Breast epithelium (tissue), 4 donors: Measurements from ENCODE around the gene CCDC24. TPM values are rescaled to one million over a fixed set of nuclear protein-coding genes. Genes with fewer than 3 reads are reported as not detected.

Source experiments
- DNase-seq, 2 donors: peaks; one replicate each; pipeline ENCODE4 v3.0.0-alpha.2; 2019; ENCODE audit warnings: low spot score in 2 of 2
- H3K27ac ChIP-seq, 2 donors: fragments of 200-600 bp; sonication (generic) in 1 of 2; one replicate each; pipeline ENCODE4 v1.5.1; 2016 to 2019; ENCODE audit warnings: mild to moderate bottlenecking in 1 of 2
- H3K27me3 ChIP-seq, 2 donors: fragments of 200-600 bp; sonication (generic) in 1 of 2; one replicate each; pipeline versions ENCODE4 v1.5.1 to v1.6.0; 2017 to 2019; ENCODE audit warnings: control low read depth in 1 of 2, mild to moderate bottlenecking in 1 of 2
- H3K36me3 ChIP-seq: fragments of 200-600 bp; one replicate; pipeline ENCODE4 v1.5.1; 2019
- H3K4me1 ChIP-seq, 2 donors: fragments of 200-600 bp; sonication (generic); one replicate each; pipeline ENCODE4 v1.5.1; 2016 to 2019; ENCODE audit warnings: control low read depth in 1 of 2
- H3K4me3 ChIP-seq, 3 donors: fragments of 200-600 bp; sonication (generic); 1 replicate in 2 of 3; 2 replicates in 1 of 3; pipeline ENCODE4 v1.5.1; 2016 to 2019; ENCODE audit warnings: mild to moderate bottlenecking in 3 of 3, moderate library complexity in 2 of 3
- H3K9me3 ChIP-seq, 2 donors: fragments of 200-600 bp; sonication (generic) in 1 of 2; one replicate each; pipeline ENCODE4 v1.5.1; 2016 to 2019; ENCODE audit warnings: control low read depth in 1 of 2
- POLR2A ChIP-seq: fragments of 450-650 bp; IDR thresholded peaks from one replicate; pipeline ENCODE4 v1.6.1; 2016; ENCODE audit warnings: antibody characterized with exemption, mild to moderate bottlenecking, moderate library complexity
- POLR2AphosphoS5 ChIP-seq, 3 donors: sonication (generic); formaldehyde crosslinking; IDR thresholded peaks; one replicate each; pipeline ENCODE4 v1.6.1; 2017; ENCODE audit warnings: antibody characterized with exemption in 3 of 3
- intact Hi-C: fragments of 100-400 bp; cut with DNase I; formaldehyde crosslinking; loops from one replicate; pipeline ENCODE4 v1.15.1; 2023; ENCODE audit warnings: low total_unique reads
- total RNA-seq, 3 donors: library from RNA; depleted of rRNA; stranded (reverse); fragments of >200 nt; gene quantifications; one replicate each; pipeline ENCODE4 v1.1.0, GENCODE V29; 2016
- TF ChIP-seq, protein P1 (sequence below), 3 donors: fragments of 450-650 bp; IDR thresholded peaks; one replicate each; pipeline ENCODE4 v1.5.1; 2016 to 2017; ENCODE audit warnings: antibody characterized with exemption in 3 of 3, mild to moderate bottlenecking in 3 of 3, moderate library complexity in 3 of 3

Gene CCDC24
- 10 to 100 TPM in 2 of 3 donors, 1 to 10 TPM in 1; 5.4 to 12.5 (median 12.3) TPM for total RNA-seq

DNA sequence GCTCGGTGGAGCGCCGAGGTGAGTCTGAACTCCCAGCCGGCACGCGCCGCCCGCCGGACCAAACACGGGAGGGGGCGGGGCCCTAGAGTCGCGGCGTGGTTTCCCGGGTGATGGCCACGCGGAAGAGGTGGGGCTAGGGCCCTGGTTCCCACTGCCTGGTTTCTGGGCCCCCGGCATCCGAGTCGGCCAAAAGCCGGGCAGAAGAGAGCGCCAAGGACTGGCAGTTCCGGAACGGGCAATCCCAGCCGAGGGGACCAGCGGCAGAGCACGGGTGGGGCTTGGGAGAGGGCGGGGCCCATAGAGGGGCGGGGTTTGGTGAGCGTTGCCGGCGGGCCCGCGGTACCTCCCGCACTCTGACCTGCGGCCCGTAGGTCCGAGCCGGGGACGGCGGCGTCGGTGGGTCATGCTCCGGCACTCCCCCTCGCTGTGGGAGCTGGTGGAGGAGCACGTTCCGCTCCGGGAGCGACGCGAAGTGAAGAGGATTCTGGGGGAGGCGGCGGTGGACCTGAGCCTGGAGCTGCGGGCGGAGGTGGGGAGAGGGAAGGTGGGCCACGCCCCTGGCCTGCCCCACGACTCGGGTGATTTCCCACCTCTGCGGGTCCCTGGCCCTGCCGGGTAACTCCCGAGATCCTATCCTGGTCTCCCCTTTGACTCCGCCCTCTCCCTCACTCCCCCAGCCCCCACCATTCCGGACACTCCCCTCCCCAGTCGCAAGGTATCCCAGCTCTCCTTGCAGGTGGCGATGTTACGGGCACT, at the start of gene CCDC24:
Gene CCDC24, plus strand, starts transcription at position 124 of the 756 bp plus-strand sequence. Its CDS starts 280 bp downstream, at position 404.
- peak in 1 of 3 donors; percentile 59 for TF ChIP-seq POLR2AphosphoS5 (IDR thresholded peaks at IDR 0.05)
- TF ChIP-seq, protein P1, sequence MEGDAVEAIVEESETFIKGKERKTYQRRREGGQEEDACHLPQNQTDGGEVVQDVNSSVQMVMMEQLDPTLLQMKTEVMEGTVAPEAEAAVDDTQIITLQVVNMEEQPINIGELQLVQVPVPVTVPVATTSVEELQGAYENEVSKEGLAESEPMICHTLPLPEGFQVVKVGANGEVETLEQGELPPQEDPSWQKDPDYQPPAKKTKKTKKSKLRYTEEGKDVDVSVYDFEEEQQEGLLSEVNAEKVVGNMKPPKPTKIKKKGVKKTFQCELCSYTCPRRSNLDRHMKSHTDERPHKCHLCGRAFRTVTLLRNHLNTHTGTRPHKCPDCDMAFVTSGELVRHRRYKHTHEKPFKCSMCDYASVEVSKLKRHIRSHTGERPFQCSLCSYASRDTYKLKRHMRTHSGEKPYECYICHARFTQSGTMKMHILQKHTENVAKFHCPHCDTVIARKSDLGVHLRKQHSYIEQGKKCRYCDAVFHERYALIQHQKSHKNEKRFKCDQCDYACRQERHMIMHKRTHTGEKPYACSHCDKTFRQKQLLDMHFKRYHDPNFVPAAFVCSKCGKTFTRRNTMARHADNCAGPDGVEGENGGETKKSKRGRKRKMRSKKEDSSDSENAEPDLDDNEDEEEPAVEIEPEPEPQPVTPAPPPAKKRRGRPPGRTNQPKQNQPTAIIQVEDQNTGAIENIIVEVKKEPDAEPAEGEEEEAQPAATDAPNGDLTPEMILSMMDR (IDR thresholded peaks at IDR 0.05): no peak
- H3K9me3 ChIP-seq: no peaks in the 10 kb centered on the region
- H3K27me3 ChIP-seq: no peaks in the 10 kb centered on the region
- peaks cover 0 to 5% of the 10 kb centered on the region in 2 donors for H3K4me1 ChIP-seq
- H3K36me3 ChIP-seq: no peaks in the 10 kb centered on the region
- peak within 1 kb of the TSS; percentile 65 to 73 (median 71) for H3K4me3 ChIP-seq
- intact Hi-C loops: no loop called here
- peak; percentile 85 to 86 for DNase-seq
- peak within 1 kb of the TSS; percentile 91 for H3K27ac ChIP-seq

DNA sequence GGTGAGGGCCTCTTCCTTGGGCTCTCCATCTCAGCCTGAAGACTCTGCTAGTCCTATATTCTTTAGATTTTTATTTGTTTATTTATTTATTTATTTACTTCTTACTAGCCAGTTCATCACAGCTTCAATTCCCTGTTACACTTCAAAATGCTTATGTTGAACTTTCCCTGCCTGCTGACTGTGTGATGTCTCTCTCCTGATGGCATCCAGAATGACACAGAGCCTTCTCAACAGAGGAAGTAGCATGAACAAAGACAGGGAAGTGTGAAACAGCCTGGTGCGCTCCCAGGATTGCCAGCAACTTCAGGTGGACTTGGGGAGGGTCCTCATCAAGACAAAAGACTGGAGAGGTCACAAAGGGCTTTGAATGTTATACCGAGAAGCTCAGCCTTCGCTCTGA, 49.0 kb upstream of the CCDC24 start:
- Histone ChIP-seq H3K27ac (no peak overlapping the region), H3K27me3 (no peaks in the 10 kb centered on the region), H3K9me3 (no peaks in the 10 kb centered on the region), H3K4me3 (no peak overlapping the region), H3K4me1 (peaks cover 3 to 5% of the 10 kb centered on the region in 2 donors), H3K36me3 (no peaks in the 10 kb centered on the region)
- no peak for DNase-seq
- TF ChIP-seq, protein P1 (IDR thresholded peaks at IDR 0.05): no peak
- TF ChIP-seq POLR2A (no peak), POLR2AphosphoS5 (IDR thresholded peaks at IDR 0.05) (no peak)
- intact Hi-C loops: no loop called here

DNA sequence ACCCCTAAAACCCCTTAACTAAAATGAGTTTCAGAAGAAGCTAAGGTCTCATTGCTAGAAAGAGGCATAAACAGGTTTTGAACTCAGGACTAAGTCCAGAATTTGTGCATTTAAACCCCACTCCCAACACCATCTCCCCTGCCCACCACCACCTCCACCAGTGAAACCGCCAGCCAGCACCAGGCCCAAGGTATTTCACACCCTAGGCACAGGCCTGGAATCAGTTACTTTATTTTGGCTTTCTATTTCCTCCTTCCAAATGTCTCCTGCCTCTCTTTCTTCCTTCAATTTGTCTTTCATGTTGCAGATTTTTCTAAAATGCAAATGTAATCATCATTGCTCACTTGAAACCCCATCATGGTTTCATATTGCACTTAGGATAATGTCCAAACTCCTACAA, 46.5 kb upstream of the CCDC24 start:
- TF ChIP-seq POLR2AphosphoS5 (IDR thresholded peaks at IDR 0.05) (no peak), POLR2A (no peak)
- TF ChIP-seq, protein P1 (IDR thresholded peaks at IDR 0.05): no peak
- Histone ChIP-seq H3K9me3 (no peaks in the 10 kb centered on the region), H3K27ac (no peak overlapping the region), H3K4me1 (peaks cover 12% of the 10 kb centered on the region in 2 donors), H3K36me3 (no peaks in the 10 kb centered on the region), H3K27me3 (no peaks in the 10 kb centered on the region), H3K4me3 (no peak overlapping the region)
- no peak for DNase-seq
- intact Hi-C loops: no loop called here

DNA sequence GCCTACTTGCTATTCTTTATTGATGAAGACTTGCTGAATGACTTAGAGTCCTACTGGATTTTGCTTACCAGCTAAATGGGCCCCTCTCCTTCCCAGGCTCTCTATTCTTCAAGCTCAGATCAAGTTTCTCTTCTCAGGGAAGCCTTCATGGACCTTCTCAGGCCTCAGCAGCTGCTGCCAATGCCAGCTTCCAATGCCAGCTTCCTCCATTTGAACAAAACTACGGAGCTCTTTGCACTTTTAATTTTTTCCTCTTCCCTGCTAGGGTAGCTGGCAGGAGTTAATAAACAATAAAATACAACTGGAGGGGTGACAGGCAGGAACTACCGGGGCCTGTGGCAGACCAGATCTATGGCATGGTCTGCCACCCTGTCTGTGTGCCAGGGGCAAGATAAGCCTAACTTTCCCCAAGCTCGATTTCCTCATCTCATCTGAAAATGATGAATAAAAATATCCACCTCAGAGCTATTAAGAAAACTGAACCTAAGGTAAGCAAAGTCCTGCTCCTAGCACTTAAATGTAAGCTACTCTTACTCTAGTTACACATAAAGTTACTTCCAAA, 45.6 kb upstream of the CCDC24 start:
- no peak for DNase-seq
- intact Hi-C loops: no loop called here
- TF ChIP-seq POLR2AphosphoS5 (IDR thresholded peaks at IDR 0.05) (no peak), POLR2A (no peak)
- TF ChIP-seq, protein P1 (IDR thresholded peaks at IDR 0.05): no peak
- H3K4me3 ChIP-seq: peak overlapping the region; percentile 61 to 95 (median 83)
- no peaks in the 10 kb centered on the region for H3K36me3 ChIP-seq
- H3K4me1 ChIP-seq: peaks cover 12% of the 10 kb centered on the region in 2 donors
- H3K27me3 ChIP-seq: no peaks in the 10 kb centered on the region
- H3K27ac ChIP-seq: peak overlapping the region; percentile 98 to 99
- no peaks in the 10 kb centered on the region for H3K9me3 ChIP-seq
